DMS53 treated with DMSO at 0.1 percent for 48 hours (cell line): Measurements from ENCODE around the gene TK1.

ENCODE experiments used
- DNase-seq: peaks from one replicate; lab custom pipeline; 2025; ENCODE audit not compliant: unreplicated experiment; lab: John Stamatoyannopoulos, UW

The TK1 gene

DNA sequence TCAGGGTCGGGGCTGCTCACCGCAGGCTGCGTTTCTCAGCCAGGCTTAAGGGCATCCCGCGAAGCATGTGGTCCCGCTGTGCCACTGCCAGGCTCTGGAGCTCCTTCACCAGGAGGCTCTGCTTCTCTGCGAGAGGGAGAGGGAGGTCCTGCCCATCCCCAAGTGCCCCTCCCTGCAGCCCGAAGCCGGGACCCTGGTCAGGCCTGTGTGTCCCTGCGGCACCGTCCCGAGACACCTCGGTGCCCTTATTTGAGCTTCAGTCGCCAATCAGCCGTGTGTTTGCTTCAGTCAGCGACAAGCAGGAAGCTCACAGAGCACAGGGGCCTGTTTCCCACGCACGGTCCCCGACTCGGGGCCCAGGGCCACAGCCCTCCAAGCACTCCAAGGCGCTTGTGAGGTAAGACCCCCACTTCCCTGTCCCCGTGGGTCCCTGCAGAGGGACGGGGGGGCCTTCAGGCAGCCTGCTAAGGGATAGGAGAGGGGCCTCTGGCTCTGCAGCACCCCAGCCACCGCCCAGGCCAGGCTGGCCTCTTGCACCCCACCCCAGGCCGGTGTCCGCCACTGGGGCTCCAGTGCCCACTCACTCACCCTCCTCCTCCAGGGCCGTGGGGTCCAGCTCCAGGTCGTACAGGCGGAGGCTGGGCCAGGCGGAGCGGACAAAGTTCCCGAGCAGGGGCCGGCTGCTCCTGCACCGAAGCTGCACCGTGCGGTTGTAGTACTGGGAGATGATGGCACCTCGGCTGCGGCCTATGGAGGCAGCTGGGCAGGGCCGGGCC, 61.5 kb downstream of the TK1 start:
- DNase-seq: no peak

DNA sequence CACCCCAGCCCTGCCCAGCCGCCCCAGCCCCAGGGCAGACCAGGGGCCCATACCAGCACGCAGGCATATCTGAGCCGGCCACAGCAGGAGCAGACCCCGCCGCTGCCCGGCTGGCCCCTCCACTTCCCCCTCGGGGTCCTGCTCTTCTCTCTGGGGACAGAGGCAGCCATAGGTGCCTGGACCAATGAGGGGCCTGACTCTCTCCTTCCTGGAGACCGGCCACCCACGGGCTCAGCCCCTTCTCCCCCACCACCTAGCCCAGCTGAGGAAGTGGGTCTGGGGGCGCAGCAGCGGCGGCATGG, 62.1 kb downstream of the TK1 start:
- DNase-seq: no peak
